GM12873 (cell line): Measurements from ENCODE around the gene FHL5.
A peak's percentile ranks its signal among the peaks of the same experiment; 100 is the strongest.

Experiments
- CTCF ChIP-seq: IDR thresholded peaks from 2 replicates; pipeline ENCODE4 v1.5.1; 2012; ENCODE audit warnings: low read depth, mild to moderate bottlenecking, moderate library complexity, low read length, control low read depth; ENCODE audit not compliant: insufficient read depth; ENCODE audit errors: missing control alignments

The FHL5 gene

GRCh38 chr6:96537726-96538125, 25.2 kb upstream of the FHL5 start:
- no peak for TF ChIP-seq CTCF

GRCh38 chr6:96542702-96543101, 20.2 kb upstream of the FHL5 start:
- peak; percentile 34 for TF ChIP-seq CTCF

- TF ChIP-seq CTCF: no peak
Measured at GRCh38 chr6:96545882-96546281, 17.0 kb upstream of the FHL5 start.

- no peak for TF ChIP-seq CTCF
Measured at GRCh38 chr6:96547654-96548053, 15.3 kb upstream of the FHL5 start.

GRCh38 chr6:96554558-96554957, 8.4 kb upstream of the FHL5 start:
- TF ChIP-seq CTCF: no peak

GRCh38 chr6:96563853-96564252, 925 bp downstream of the FHL5 start:
- TF ChIP-seq CTCF: no peak

GRCh38 chr6:96570053-96570452, 7.1 kb downstream of the FHL5 start:
- no peak for TF ChIP-seq CTCF
